ENCODE measurements around the gene KCNIP1.
"Not testable (repeated sequence)": the region's sequence is repeated elsewhere in the genome, so short reads cannot be mapped to it uniquely, and the experiment has no call there.

The KCNIP1 gene

GRCh38 chr5:170537451-170538095, 33.8 kb downstream of the KCNIP1 start:
- no peak for DNase-seq (ENCODE audit: low read depth in 2 of 2)

DNA sequence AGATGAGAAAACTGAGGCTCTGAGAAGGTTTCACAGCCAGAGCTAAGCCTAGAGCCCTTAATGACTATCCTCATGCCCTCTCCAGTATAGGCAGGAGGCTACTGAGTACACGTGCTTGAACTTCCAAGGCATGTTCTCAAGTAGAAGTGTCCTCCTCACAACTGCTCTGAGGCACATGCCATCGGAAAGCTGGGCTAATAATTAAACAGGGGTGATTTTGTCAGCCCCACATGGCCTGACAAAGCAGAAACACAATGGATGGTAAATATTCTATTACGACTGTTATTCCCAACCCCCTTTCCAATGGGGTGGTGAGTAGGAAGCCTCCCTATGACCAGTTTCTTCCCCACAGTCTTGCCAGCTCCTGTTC, 34.3 kb downstream of the KCNIP1 start:
- no peak for DNase-seq (ENCODE audit: low read depth in 2 of 2)

GRCh38 chr5:170538696-170539586, 35.1 kb downstream of the KCNIP1 start:
- DNase-seq (ENCODE audit: low read depth in 2 of 2): no peak

DNA sequence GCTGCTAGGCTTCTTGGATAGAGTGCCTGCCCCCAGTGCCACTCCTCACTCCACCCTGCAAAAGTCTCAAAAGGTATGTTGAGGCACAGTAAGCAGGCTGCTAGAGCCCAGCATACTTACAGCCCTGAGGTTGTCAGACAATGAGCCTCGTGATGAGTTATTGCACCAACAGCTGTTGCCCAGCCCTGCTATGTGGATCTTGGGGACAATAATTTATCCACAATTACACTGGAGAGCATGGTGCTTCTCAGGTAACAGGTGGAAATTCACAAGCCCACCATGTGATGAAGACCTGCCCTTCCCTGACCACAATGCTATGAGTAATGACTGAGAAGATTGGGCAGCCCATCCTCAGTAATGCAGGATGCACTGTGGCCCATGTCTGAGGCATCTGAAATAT, 36.5 kb downstream of the KCNIP1 start:
- DNase-seq (ENCODE audit: low read depth in 2 of 2): no peak

DNA sequence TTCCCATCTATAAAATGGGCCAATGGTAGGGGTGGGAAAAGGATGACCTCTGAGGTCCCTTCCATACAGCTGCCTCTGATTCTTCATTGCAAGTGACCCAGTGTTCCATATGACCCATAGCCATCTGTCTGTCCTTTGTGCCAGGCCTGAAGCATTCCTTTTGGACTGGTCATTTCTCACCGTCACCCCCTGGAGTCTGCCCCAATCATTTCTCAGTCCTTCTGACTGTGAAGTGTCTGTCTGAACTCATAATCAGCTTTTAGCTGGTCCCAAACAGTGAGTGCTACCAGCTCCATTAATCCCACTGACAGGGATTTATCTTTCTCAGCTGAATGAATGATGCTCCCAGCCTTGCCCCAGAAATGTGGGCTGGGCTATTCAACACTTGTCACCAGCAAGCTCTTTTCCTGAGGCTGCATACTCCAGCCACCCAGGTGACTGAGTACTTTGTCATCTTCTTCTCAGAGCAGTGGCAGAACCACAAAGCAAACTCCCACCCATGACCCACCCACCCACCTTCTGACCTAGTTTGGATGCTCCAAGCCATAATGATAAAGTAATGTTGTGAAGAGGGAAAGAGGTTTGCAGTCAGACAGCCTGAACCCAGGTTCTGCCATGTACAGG, 37.4 kb downstream of the KCNIP1 start:
- DNase-seq (ENCODE audit: low read depth in 2 of 2): no peak

DNA sequence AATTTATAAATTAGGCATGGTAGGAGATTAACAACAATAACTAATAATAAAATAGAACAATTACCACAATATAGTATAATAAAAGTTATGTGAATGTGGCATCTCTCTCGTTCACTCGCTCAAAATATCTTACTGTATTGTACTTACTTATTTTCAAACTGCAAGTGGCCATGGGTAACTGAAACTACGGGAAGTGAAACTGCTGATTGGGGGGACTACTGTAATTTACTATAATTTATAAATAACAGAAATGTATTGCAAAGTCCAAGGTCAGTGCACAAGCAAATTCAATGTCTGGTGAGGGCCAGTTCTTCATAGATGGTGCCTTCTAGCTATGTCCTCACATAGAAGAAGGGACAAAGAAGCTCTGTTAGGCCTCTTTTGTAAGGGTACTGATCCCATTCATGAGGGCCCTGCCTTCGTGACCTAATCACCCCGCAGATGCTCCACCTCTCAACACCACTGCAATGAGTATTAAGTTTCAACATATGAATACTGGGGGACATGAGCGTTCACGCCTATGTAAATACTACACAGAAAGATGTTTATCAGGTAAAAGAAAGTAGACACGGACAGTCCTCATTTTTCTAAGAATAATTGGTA, 39.0 kb downstream of the KCNIP1 start:
- no peak for DNase-seq (ENCODE audit: low read depth in 2 of 2)

DNA sequence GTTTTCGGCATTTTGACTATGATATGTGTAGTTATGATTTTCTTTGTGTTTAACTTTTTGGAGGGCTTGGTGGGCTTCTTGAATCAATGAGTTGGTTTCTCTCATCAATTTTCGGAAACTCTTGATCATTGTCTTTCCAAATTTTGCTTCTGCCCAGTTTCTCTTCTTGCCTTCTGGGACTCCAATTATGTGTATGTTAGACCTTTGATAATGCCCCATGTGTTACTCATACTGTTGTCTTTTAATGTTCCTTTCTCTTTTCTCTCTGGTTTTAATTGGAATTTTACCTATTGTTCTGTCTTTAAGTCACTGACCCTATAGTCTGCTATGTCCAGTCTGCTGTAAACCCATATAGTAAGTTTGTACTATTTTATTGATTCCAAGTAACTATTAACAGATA, 41.5 kb downstream of the KCNIP1 start:
- no peak for DNase-seq (ENCODE audit: low read depth in 2 of 2)

DNA sequence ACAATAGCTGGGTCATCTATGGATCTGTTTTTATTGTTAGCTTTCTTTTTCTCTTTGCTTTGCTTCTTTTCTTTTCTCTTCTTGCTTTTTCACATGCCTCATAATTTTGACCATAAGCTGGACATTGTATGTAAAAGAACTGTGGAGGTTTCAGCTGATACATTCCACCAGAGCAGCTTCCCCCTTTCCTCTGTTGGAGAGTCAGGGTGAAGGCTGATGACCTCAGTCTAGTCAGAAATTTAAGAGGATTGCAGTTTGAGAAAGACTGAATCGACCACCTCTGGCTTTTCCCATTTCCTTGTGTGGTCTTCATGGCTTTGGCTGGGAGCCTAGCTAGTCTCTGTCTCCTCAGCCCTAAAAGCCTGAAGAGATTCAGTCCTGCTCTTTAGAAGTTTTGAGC, 42.0 kb downstream of the KCNIP1 start:
- DNase-seq (ENCODE audit: low read depth in 2 of 2): no peak

GRCh38 chr5:170546282-170546681, 42.5 kb downstream of the KCNIP1 start:
- no peak for DNase-seq (ENCODE audit: low read depth in 2 of 2)

GRCh38 chr5:170550382-170550781, 46.6 kb downstream of the KCNIP1 start:
- not testable (repeated sequence) for DNase-seq (ENCODE audit: low read depth in 2 of 2)

GRCh38 chr5:170551076-170551475, 47.3 kb downstream of the KCNIP1 start:
- DNase-seq (ENCODE audit: low read depth in 2 of 2): no peak

- no peak for DNase-seq (ENCODE audit: low read depth in 2 of 2)
Measured at GRCh38 chr5:170551622-170552021, 47.8 kb downstream of the KCNIP1 start.

- no peak for DNase-seq (ENCODE audit: low read depth in 2 of 2)
Measured at GRCh38 chr5:170552621-170553115, 48.8 kb downstream of the KCNIP1 start.

- DNase-seq (ENCODE audit: low read depth in 2 of 2): no peak
Measured at GRCh38 chr5:170553218-170553617, 49.4 kb downstream of the KCNIP1 start.

GRCh38 chr5:170554521-170555267, 50.9 kb downstream of the KCNIP1 start:
- no peak for DNase-seq (ENCODE audit: low read depth in 2 of 2)

- no peak for DNase-seq (ENCODE audit: low read depth in 2 of 2)
Measured at GRCh38 chr5:170557314-170557713, 53.5 kb downstream of the KCNIP1 start.

- no peak for DNase-seq (ENCODE audit: low read depth in 2 of 2)
Measured at GRCh38 chr5:170559296-170559695, 55.5 kb downstream of the KCNIP1 start.

DNA sequence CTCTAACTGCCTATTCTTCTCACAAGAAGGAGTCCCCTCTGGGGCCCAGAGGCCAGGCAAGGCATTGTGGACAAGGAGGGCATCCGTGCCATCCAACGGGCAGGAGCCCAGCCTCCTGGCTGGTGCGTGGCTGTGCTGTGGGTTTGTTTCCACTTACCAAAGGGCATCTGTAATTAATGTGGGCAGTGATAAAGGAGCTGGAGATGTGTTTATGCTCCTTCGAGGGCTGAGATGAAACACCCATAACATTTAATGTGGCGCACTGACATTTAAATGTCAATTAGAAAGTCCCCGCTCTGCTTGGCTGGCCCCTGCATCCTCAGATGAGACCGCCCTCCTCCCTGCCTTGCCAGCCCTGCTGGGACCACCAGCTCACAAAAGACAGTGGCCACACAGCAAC, 57.1 kb downstream of the KCNIP1 start:
- no peak for DNase-seq (ENCODE audit: low read depth in 2 of 2)

- no peak for DNase-seq (ENCODE audit: low read depth in 2 of 2)
Measured at GRCh38 chr5:170562166-170562874, 58.5 kb downstream of the KCNIP1 start.

GRCh38 chr5:170562875-170563228, 59.0 kb downstream of the KCNIP1 start:
- no peak for DNase-seq (ENCODE audit: low read depth in 2 of 2)
